BLaER1 (cell line): ENCODE results near the gene IFIT2.
A peak's percentile ranks its signal among the peaks of the same experiment; 100 is the strongest.

Experiments used
- H3K27ac ChIP-seq: shearing (Covaris generic); formaldehyde crosslinking; 2 replicates; pipeline ENCODE4 v1.8.1; 2022
- H3K27me3 ChIP-seq: shearing (Covaris generic); formaldehyde crosslinking; 2 replicates; pipeline ENCODE4 v1.8.1; 2022
- H3K36me3 ChIP-seq: shearing (Covaris generic); formaldehyde crosslinking; 2 replicates; pipeline ENCODE4 v1.8.1; 2022
- H3K4me1 ChIP-seq: shearing (Covaris generic); formaldehyde crosslinking; 2 replicates; pipeline ENCODE4 v1.8.1; 2022
- H3K4me2 ChIP-seq: shearing (Covaris generic); formaldehyde crosslinking; 2 replicates; pipeline ENCODE4 v1.8.1; 2022
- H3K4me3 ChIP-seq: shearing (Covaris generic); formaldehyde crosslinking; 2 replicates; pipeline ENCODE4 v1.8.1; 2022
- H3K9ac ChIP-seq: shearing (Covaris generic); formaldehyde crosslinking; 2 replicates; pipeline ENCODE4 v1.8.1; 2022
- H3K9me3 ChIP-seq: shearing (Covaris generic); formaldehyde crosslinking; 2 replicates; pipeline ENCODE4 v1.8.1; 2022
- H4K20me1 ChIP-seq: shearing (Covaris generic); formaldehyde crosslinking; 2 replicates; pipeline ENCODE4 v1.8.1; 2022
- Cebpa-rat ChIP-seq: shearing (Covaris generic); IDR thresholded peaks from 2 replicates; pipeline ENCODE4 v1.8.1; 2022

The IFIT2 gene

DNA sequence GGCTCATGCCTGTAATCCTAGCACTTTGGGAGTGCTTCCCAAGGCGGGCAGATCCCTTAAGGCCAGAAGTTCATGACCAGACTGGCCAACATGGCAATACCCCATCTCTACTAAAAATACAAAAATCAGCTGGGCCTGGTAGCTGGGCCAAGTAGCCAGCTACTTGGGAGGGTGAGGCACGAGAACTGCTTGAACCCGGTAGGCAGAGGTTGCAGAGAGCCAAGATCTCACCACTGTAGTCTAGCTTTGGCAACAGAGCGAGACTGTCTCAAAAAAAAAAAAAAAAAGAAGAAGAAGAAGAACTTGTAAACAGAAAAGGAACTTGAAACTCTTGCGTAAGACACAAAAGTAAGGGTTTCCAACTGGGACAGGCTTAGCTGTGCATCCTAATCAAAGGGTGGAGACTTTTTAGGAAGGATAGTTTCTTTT is 5.6 kb upstream of the IFIT2 start:
- H3K27me3 ChIP-seq: no peaks in the 10 kb centered on the region
- H3K36me3 ChIP-seq: no peaks in the 10 kb centered on the region
- no peak overlapping the region for H3K9ac ChIP-seq
- H3K4me2 ChIP-seq: peak overlapping the region; percentile 4; the same call in 1 of the 2 replicates
- H4K20me1 ChIP-seq: no peaks in the 10 kb centered on the region
- peaks cover 19% of the 10 kb centered on the region for H3K4me1 ChIP-seq
- no peak overlapping the region for H3K4me3 ChIP-seq
- peak; percentile 68; the same call in 1 of the 2 replicates for TF ChIP-seq Cebpa-rat
- peaks cover 13% of the 10 kb centered on the region for H3K9me3 ChIP-seq
- no peak overlapping the region for H3K27ac ChIP-seq

DNA sequence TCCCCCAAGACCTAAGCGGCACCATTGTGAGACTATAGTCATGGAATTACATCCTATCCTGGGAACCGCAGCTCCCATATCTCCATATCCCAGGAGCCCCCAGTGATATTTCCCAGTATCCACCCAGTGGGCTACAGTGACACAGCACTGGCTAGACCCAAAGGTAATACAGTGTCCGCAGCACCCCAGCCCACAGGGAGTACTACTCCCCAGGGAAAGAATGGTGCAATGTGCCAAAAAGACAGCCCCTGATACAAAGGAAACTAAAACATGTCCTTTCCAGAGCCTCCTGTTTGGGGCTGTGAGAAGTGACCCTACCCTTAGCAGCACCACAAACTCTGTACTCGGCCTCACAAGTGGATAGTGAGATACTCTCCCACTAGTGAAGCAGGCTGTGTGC is 4.5 kb upstream of the IFIT2 start:
- H3K27me3 ChIP-seq: no peaks in the 10 kb centered on the region
- peaks cover 22% of the 10 kb centered on the region for H3K4me1 ChIP-seq
- TF ChIP-seq Cebpa-rat: no peak
- peaks cover 13% of the 10 kb centered on the region for H3K9me3 ChIP-seq
- H4K20me1 ChIP-seq: no peaks in the 10 kb centered on the region
- no peak overlapping the region for H3K4me2 ChIP-seq
- no peaks in the 10 kb centered on the region for H3K36me3 ChIP-seq
- no peak overlapping the region for H3K9ac ChIP-seq
- no peak overlapping the region for H3K27ac ChIP-seq
- H3K4me3 ChIP-seq: no peak overlapping the region

- H3K9ac ChIP-seq: no peak overlapping the region
- no peak overlapping the region for H3K4me3 ChIP-seq
- no peaks in the 10 kb centered on the region for H3K27me3 ChIP-seq
- H3K9me3 ChIP-seq: peaks cover 13% of the 10 kb centered on the region
- H3K27ac ChIP-seq: no peak overlapping the region
- peaks cover 26% of the 10 kb centered on the region for H3K4me1 ChIP-seq
- no peak overlapping the region for H3K4me2 ChIP-seq
- no peak for TF ChIP-seq Cebpa-rat
- no peaks in the 10 kb centered on the region for H4K20me1 ChIP-seq
- no peaks in the 10 kb centered on the region for H3K36me3 ChIP-seq
Observed at GRCh38 chr10:89297791-89298190, 4.1 kb upstream of the IFIT2 start.

DNA sequence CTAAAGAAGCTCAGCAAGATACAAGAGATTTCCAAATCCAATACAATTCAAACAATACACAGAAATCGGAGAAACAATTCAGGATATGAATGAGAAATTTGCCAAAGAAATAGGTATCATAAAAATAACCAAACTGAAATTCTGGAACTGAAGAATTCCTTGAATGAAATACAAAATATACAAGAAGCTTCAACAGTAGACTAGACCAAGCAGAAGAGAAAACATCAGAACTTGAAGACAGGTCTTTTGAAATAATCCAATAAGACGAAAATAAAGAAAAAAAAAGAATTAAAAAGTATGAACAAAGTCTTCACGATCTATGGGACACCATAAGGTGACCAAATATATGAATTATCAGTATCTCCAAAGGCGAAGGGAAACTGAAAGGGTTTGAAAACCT is 2.8 kb upstream of the IFIT2 start:
- Histone ChIP-seq H3K4me1 (peaks cover 39% of the 10 kb centered on the region), H3K36me3 (no peaks in the 10 kb centered on the region), H3K9ac (no peak overlapping the region), H3K9me3 (peaks cover 13% of the 10 kb centered on the region), H3K27ac (no peak overlapping the region), H3K27me3 (no peaks in the 10 kb centered on the region), H3K4me2 (no peak overlapping the region), H4K20me1 (no peaks in the 10 kb centered on the region), H3K4me3 (no peak overlapping the region)
- TF ChIP-seq Cebpa-rat: no peak

GRCh38 chr10:89301232-89301631 is 614 bp upstream of the IFIT2 start:
- Histone ChIP-seq H3K9me3 (peaks cover 13% of the 10 kb centered on the region), H4K20me1 (no peaks in the 10 kb centered on the region), H3K27me3 (no peaks in the 10 kb centered on the region), H3K9ac (peak overlapping the region; percentile 70), H3K4me1 (peaks cover 30% of the 10 kb centered on the region), H3K4me3 (peak overlapping the region; percentile 66), H3K27ac (peak overlapping the region; percentile 66), H3K4me2 (peak overlapping the region; percentile 80), H3K36me3 (peaks cover 6% of the 10 kb centered on the region)
- no peak for TF ChIP-seq Cebpa-rat

- peaks cover 13% of the 10 kb centered on the region for H3K9me3 ChIP-seq
- H3K27ac ChIP-seq: peak overlapping the region; percentile 66
- H3K9ac ChIP-seq: peak overlapping the region; percentile 70
- no peaks in the 10 kb centered on the region for H3K27me3 ChIP-seq
- TF ChIP-seq Cebpa-rat: no peak
- H3K4me1 ChIP-seq: peaks cover 37% of the 10 kb centered on the region
- peak overlapping the region; percentile 80 for H3K4me2 ChIP-seq
- no peaks in the 10 kb centered on the region for H4K20me1 ChIP-seq
- peak overlapping the region; percentile 66 for H3K4me3 ChIP-seq
- peaks cover 11% of the 10 kb centered on the region for H3K36me3 ChIP-seq
Observed at GRCh38 chr10:89302625-89303024, 779 bp downstream of the IFIT2 start.

DNA sequence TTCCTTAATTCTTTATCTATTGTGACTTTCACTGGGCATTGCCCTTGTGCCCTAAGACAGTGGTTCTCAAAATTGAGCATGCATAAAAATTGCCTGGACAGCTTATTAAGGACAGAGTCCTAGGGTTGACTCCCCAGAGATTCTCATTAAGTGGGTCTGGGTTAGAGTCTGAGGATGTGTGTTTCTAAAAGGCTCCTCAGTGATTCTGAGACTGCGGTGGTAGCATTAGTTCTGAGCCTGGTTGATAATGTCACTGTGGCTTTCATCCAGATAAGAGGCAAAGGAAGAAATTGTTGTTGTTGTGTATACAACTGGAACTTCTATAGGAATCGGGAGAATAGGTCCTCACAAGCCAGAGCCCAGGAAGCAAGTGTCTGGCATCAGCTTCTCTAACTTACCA is 1.3 kb downstream of the IFIT2 start:
- Histone ChIP-seq H3K4me2 (peak overlapping the region; percentile 80), H3K9ac (no peak overlapping the region), H4K20me1 (no peaks in the 10 kb centered on the region), H3K36me3 (peaks cover 11% of the 10 kb centered on the region), H3K4me3 (no peak overlapping the region; the same call in 1 of the 2 replicates), H3K9me3 (peaks cover 11% of the 10 kb centered on the region), H3K27me3 (no peaks in the 10 kb centered on the region), H3K27ac (no peak overlapping the region), H3K4me1 (peaks cover 37% of the 10 kb centered on the region)
- no peak for TF ChIP-seq Cebpa-rat

- no peak overlapping the region for H3K27ac ChIP-seq
- no peak overlapping the region for H3K4me3 ChIP-seq
- H3K9me3 ChIP-seq: peaks cover 4% of the 10 kb centered on the region
- no peaks in the 10 kb centered on the region for H3K27me3 ChIP-seq
- peak overlapping the region; percentile 80 for H3K4me2 ChIP-seq
- no peaks in the 10 kb centered on the region for H4K20me1 ChIP-seq
- no peak for TF ChIP-seq Cebpa-rat
- peaks cover 37% of the 10 kb centered on the region for H3K4me1 ChIP-seq
- H3K36me3 ChIP-seq: peaks cover 11% of the 10 kb centered on the region
- H3K9ac ChIP-seq: no peak overlapping the region
Observed at GRCh38 chr10:89304026-89304425, 2.2 kb downstream of the IFIT2 start.

GRCh38 chr10:89304446-89304845 is 2.6 kb downstream of the IFIT2 start:
- Histone ChIP-seq H3K4me3 (no peak overlapping the region), H3K9me3 (peaks cover under 1% of the 10 kb centered on the region; the same call in 1 of the 2 replicates), H3K36me3 (peaks cover 11% of the 10 kb centered on the region), H3K9ac (no peak overlapping the region), H4K20me1 (no peaks in the 10 kb centered on the region), H3K27me3 (no peaks in the 10 kb centered on the region), H3K4me2 (no peak overlapping the region), H3K4me1 (peaks cover 37% of the 10 kb centered on the region), H3K27ac (no peak overlapping the region)
- no peak for TF ChIP-seq Cebpa-rat

DNA sequence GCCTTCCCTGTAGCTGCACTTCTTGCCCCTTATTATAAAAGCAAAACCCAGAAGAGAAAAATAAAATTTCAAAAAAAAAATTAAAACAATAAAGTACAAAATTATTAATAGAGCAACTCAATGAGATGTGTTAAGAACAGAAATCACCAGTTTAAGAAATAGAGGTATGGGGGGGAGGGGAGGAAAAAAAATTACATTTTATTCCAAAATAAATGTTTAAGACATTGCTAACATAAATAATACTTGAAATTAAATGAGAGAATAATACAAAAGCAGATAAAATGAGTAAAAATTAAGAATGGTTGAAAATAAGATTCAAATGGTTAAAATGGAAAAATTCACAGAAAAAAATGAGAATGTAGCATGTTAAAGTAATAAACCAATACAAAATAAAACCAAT is 3.1 kb downstream of the IFIT2 start:
- TF ChIP-seq Cebpa-rat: no peak
- Histone ChIP-seq H3K4me3 (no peak overlapping the region), H3K27ac (no peak overlapping the region), H3K4me1 (peaks cover 37% of the 10 kb centered on the region), H3K9ac (no peak overlapping the region), H3K9me3 (no peaks in the 10 kb centered on the region), H3K4me2 (no peak overlapping the region), H3K36me3 (peaks cover 11% of the 10 kb centered on the region), H3K27me3 (no peaks in the 10 kb centered on the region), H4K20me1 (no peaks in the 10 kb centered on the region)
